Activated CD4-positive, alpha-beta memory T cell treated with anti-CD3 and anti-CD28 coated beads, Interleukin-2, amount 10 ng/mL, durations not matched to agents 7 days and 5 days (primary cell): ENCODE data around the gene ITPRIPL2. TPM values are rescaled to one million over a fixed set of nuclear protein-coding genes. Genes with fewer than 3 reads are reported as not detected.

Experiments
- CTCF ChIA-PET: fragments of 350-600 bp; sonication (Branson Sonifier 250); formaldehyde crosslinking; loops from one replicate; lab custom pipeline; 2021; ENCODE audit warnings: antibody characterized with exemption, inconsistent platforms; lab: Charles Lee
- POLR2A ChIA-PET: fragments of 350-600 bp; sonication (Branson Sonifier 250); formaldehyde crosslinking; loops from one replicate; lab custom pipeline; 2021; ENCODE audit warnings: antibody characterized with exemption; lab: Charles Lee
- DNase-seq: peaks from one replicate; pipeline ENCODE4 v3.0.0-alpha.2; 2020
- H3K27ac Mint-ChIP-seq: one replicate; pipeline ENCODE4 v1.8.0; 2021; ENCODE audit warnings: mild to moderate bottlenecking, mixed read lengths
- H3K27me3 Mint-ChIP-seq: one replicate; pipeline ENCODE4 v1.8.0; 2021; ENCODE audit warnings: mixed read lengths
- H3K36me3 Mint-ChIP-seq: one replicate; pipeline ENCODE4 v1.8.0; 2021; ENCODE audit warnings: low read depth, mixed read lengths
- H3K4me1 Mint-ChIP-seq: one replicate; pipeline ENCODE4 v1.8.0; 2021; ENCODE audit warnings: mixed read lengths
- H3K4me3 Mint-ChIP-seq: one replicate; pipeline ENCODE4 v1.8.0; 2021; ENCODE audit warnings: mild to moderate bottlenecking, mixed read lengths
- H3K9me3 Mint-ChIP-seq: one replicate; pipeline ENCODE4 v1.8.0; 2021; ENCODE audit warnings: mixed read lengths
- total RNA-seq, 2 experiments: library from RNA; stranded (reverse); gene quantifications; one replicate each; pipeline ENCODE4 v1.2.3, GENCODE V29; 2021

ITPRIPL2 gene
- 10 to 100 TPM; 11.1 to 11.2 TPM for total RNA-seq

DNA sequence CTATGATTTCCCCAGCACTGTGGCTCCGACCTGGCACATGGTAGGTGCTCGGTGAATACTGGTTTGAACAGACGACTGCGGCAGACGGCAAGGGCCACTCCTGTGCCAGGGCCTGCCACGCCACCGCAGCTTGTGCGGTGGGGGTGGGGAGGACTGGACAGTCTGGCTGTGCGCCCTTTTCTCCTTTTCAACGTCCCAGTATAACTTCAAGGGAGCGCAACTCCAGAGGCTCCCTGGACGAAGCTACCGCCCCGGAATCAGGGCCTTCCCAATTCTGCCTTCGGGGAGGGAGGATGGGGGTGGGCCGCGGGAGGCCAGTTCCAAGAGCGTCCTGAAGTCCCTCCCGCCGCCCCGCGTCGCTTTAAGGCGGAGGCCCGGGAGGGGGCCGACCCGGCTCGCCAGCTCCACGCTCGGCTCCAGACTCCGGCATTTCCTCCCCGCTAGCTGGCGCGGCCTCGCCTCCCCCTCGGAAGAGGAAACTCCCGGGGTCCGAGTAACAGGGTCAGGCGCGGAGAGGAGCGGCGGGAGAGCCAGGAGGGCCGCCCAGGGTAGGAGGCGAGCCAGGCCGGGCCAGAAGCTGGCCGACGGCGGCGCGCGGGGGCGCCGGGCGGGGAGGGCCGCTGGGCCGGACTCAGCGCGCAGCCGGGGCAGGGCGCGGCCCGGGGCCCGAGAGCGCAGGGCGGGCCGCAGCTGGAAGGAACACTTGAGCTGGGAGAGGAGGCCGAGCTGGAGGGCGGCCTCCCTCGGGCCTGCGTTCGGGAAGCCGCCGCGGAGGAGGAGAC, at the start of gene ITPRIPL2:
ITPRIPL2 (plus strand) TSS at position 388 of the 782 bp plus-strand sequence. CDS start 498 bp downstream, outside the sequence.
- POLR2A ChIA-PET: interaction anchor here (1.0 to 2.5 kb wide), 5 partner anchors 13 to 410 kb away, joined by 3 to 10 read pairs (median 6); partner anchors contain the start of genes CCP110 and COQ7
- Mint-ChIP-seq H3K27me3 (peaks cover 12% of the 10 kb centered on the region), H3K4me3 (peak within 1 kb of the TSS; percentile 77), H3K36me3 (peaks cover 5% of the 10 kb centered on the region), H3K9me3 (no peaks in the 10 kb centered on the region), H3K4me1 (peaks cover 40% of the 10 kb centered on the region), H3K27ac (peak within 1 kb of the TSS; percentile 72)
- DNase-seq: peak; percentile 38
- CTCF ChIA-PET: interaction anchor here (2.8 kb wide), 1 partner anchor 28 kb away, joined by 9 read pairs; no protein-coding TSS in a partner anchor

DNA sequence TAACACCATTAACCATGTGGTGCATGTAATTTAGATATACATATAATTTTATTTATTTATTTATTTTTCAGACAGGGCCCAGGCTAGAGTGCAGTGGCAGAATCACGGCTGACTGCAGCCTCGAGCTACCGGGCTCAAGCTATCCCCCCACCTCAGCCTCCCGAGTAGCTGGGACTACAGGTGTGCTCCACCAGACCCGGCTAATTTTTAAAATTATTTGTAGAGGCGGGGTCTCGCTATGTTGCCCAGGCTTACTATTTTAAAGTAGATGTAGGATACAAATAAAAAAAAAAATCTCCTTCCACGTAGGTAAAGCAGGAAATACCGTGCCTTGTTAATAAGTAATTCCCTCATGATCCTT, 46.8 kb upstream of the ITPRIPL2 start:
- no peaks in the 10 kb centered on the region for H3K36me3 Mint-ChIP-seq
- H3K4me3 Mint-ChIP-seq: peak overlapping the region; percentile 82
- peak overlapping the region; percentile 98 for H3K27ac Mint-ChIP-seq
- H3K27me3 Mint-ChIP-seq: peaks cover 3% of the 10 kb centered on the region
- H3K4me1 Mint-ChIP-seq: peaks cover 19% of the 10 kb centered on the region
- DNase-seq: no peak
- ChIA-PET POLR2A (interaction anchor here (0.9 to 1.6 kb wide), 8 partner anchors 45 to 488 kb away, joined by 3 to 6 read pairs (median 4); partner anchors contain the start of genes ARL6IP1, CCP110, ITPRIPL2 and RPS15A), CTCF (interaction anchor here (1.0 to 1.2 kb wide), 2 partner anchors 19 to 489 kb away, joined by 3 to 9 read pairs; partner anchors contain the start of gene VPS35L)
- no peaks in the 10 kb centered on the region for H3K9me3 Mint-ChIP-seq

DNA sequence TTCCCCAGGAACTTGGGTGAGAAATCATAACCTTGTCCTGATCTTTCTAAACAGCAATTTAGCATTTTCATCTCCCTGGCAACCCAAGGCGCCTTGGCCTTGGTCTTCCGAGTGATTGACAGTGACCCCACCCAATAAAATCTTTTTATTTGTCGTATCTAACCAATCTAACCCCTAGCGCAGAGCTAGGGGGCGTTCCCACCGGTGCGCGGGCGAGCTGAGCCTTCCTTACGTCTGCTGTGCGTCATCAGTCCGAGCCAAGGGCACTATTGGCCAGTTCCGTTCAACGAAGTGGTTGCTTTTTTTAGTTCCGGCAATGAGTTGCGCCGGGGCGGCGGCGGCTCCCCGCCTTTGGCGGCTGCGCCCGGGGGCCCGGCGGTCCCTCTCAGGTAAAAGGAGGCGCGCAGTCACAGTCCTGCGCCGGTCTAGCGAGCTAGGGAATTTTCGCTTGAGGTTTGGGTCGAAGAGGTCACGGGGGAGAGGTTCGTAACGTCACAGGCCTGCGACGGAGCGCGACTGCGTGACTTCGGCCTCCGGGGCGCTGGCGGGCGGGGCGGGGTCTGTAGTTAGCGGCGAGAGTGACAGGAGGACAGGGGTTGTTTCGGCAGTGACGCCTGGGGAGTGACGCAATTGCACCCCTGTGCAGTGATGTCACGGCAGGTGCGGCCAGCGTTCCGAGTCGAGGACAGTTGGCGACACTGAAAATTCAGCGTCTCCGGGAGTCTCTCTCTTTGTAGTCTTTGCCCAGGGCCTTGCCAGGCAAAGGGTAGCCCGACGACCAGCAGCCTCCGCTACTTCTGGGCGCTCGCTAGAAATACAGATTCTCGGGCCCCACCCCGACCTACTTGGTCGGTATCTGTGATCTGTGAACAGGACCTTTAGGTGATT, 46.2 kb upstream of the ITPRIPL2 start, which contains the start of gene COQ7:
COQ7 (plus strand) TSS at position 266 of the 888 bp plus-strand sequence; CDS start at position 317, 51 bp downstream.
- POLR2A ChIA-PET: interaction anchor here (0.6 to 1.6 kb wide), 9 partner anchors 45 to 488 kb away, joined by 3 to 6 read pairs (median 5); partner anchors contain the start of genes ARL6IP1, CCP110, ITPRIPL2 and RPS15A
- Mint-ChIP-seq H3K4me1 (peaks cover 19% of the 10 kb centered on the region), H3K9me3 (no peaks in the 10 kb centered on the region), H3K4me3 (peak within 1 kb of the TSS; percentile 82), H3K36me3 (peaks cover 2% of the 10 kb centered on the region), H3K27ac (peak within 1 kb of the TSS; percentile 98), H3K27me3 (peaks cover 3% of the 10 kb centered on the region)
- peak; percentile 99 for DNase-seq
- CTCF ChIA-PET: interaction anchor here (1.0 to 1.2 kb wide), 2 partner anchors 18 to 488 kb away, joined by 3 to 9 read pairs; partner anchors contain the start of gene VPS35L

DNA sequence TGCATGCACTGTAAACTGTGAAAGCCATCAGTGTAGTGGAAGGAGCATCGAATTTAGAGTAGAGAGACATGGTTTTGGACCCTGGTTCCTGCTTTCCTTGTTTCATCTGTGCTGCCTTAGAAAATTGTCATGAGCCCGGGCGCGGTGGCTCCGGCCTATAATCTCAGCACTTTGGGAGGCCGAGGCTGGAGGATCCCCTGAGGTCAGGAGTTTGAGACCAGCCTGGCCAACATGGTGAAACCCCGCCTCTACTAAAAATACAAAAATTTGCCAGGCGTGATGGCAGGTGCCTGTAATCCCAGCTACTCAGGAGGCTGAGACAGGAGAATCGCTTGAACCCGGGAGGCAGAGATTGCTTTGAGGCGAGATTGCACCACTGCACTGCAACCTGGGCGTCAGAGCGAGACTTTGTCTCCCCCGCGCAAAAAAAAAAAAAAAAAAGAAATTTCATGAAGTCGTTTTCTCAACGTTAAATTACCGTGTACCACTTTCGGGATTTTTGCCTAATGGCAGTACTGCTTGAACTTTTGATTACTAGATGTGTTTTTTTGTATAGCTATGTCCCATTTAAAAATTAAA, 45.4 kb upstream of the ITPRIPL2 start:
- Mint-ChIP-seq H3K27ac (peak overlapping the region; percentile 98), H3K36me3 (peaks cover 2% of the 10 kb centered on the region), H3K4me3 (peak overlapping the region; percentile 82), H3K4me1 (peaks cover 19% of the 10 kb centered on the region), H3K9me3 (no peaks in the 10 kb centered on the region), H3K27me3 (peaks cover 2% of the 10 kb centered on the region)
- ChIA-PET CTCF (interaction anchor here (0.7 to 1.7 kb wide), 5 partner anchors 17 to 487 kb away, joined by 3 to 9 read pairs (median 4); partner anchors contain the start of genes ARL6IP1 and VPS35L), POLR2A (interaction anchor here (0.6 to 1.6 kb wide), 9 partner anchors 10 to 445 kb away, joined by 3 to 6 read pairs (median 4); partner anchors contain the start of genes ARL6IP1, ITPRIPL2 and RPS15A)
- no peak for DNase-seq

DNA sequence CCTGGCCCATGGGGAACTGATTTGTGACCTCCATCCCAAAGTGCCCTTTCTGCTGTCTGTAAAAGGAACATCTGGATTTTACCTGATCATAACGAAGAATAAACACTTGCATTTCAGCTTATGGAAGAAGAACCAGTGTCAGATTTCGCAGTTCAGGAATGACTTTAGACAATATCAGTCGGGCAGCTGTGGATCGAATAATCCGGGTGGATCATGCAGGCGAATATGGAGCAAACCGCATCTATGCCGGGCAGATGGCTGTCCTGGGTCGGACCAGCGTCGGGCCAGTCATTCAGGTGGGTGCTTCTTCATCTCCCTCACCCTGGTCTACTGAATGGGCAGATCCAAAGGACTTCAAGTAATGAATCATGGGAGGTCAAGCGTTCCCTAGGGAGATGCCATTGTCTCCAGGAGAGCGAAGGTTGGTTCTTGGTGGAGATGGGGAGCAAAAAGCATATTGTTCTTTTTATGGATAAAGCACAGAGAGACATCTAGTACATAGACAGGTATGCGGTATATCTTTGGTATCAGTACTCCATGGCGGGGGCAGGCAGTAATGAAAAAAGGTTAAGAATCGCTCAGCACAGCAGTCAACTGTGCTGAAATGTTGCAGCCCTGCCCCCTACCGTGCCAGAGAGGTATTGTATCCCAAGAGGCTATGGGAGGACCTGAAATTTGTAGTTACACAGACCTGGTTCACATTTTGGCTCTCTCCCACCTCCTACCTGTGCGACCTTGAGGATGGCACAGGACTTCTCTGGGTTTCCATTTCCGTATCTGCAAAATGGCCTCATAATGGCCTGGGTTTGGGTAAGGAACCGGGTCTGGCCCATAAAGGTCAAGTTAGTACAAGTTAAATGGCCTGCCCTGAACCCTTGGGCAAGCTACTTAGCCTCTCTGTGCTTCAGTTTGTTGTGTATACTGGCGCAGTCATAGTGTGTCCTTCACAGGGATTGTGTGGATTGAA, 41.7 kb upstream of the ITPRIPL2 start:
- peak; percentile 69 for DNase-seq
- Mint-ChIP-seq H3K4me1 (peaks cover 15% of the 10 kb centered on the region), H3K27ac (no peak overlapping the region), H3K4me3 (no peak overlapping the region), H3K27me3 (no peaks in the 10 kb centered on the region), H3K36me3 (peaks cover 8% of the 10 kb centered on the region), H3K9me3 (no peaks in the 10 kb centered on the region)
- ChIA-PET POLR2A (interaction anchor here (0.6 kb wide), 1 partner anchor 12 kb away, joined by 3 read pairs; no protein-coding TSS in a partner anchor), CTCF (interaction anchor here (0.6 to 1.4 kb wide), 3 partner anchors 14 to 847 kb away, joined by 3 to 5 read pairs (median 3); no protein-coding TSS in a partner anchor)

DNA sequence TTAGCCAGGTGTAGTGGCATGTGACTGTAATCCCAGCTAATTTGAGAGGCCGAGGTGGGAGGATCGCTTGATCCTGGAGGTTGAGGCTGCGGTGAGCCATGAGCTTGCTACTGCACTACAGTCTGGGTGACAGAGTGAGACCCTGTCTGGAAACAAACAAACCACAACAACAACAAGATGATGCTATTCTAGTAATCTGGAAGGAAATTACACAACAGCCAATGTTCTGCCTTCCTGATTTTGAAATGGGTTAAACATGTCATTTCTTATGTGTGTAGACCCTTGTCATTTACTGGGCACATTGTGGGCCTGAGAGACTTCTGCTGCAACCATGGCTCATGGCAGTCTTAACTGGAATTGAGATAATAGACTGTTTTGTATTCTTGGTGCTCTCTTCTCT, 40.4 kb upstream of the ITPRIPL2 start:
- Mint-ChIP-seq H3K4me3 (no peak overlapping the region), H3K9me3 (no peaks in the 10 kb centered on the region), H3K4me1 (peaks cover 7% of the 10 kb centered on the region), H3K36me3 (peaks cover 11% of the 10 kb centered on the region), H3K27ac (no peak overlapping the region), H3K27me3 (no peaks in the 10 kb centered on the region)
- DNase-seq: no peak
- ChIA-PET POLR2A (no interaction called here), CTCF (interaction anchor here (1.4 kb wide), 1 partner anchor 104 kb away, joined by 5 read pairs; no protein-coding TSS in a partner anchor)

DNA sequence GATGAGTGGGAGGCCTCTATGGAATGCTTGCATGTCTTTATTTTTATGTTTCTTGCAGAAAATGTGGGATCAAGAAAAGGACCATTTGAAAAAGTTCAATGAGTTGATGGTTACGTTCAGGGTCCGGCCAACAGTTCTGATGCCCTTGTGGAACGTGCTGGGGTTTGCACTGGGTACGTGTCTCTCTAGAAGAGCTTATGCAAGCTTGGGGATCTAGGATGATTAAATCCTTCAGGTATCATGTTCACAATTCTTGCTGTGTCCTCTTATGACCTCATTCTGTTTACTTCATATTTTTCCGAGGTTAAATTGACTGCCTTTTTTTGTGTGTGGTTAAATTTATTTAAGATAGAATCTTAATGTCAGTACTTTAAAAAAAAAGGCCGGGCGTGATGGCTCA, 39.9 kb upstream of the ITPRIPL2 start:
- peaks cover 4% of the 10 kb centered on the region for H3K4me1 Mint-ChIP-seq
- H3K9me3 Mint-ChIP-seq: no peaks in the 10 kb centered on the region
- no peaks in the 10 kb centered on the region for H3K27me3 Mint-ChIP-seq
- POLR2A ChIA-PET: no interaction called here
- no peak overlapping the region for H3K4me3 Mint-ChIP-seq
- DNase-seq: no peak
- no peak overlapping the region for H3K27ac Mint-ChIP-seq
- CTCF ChIA-PET: interaction anchor here (1.0 kb wide), 2 partner anchors 12 to 91 kb away, joined by 3 to 4 read pairs; partner anchors contain the start of gene TMC7
- H3K36me3 Mint-ChIP-seq: peaks cover 15% of the 10 kb centered on the region

DNA sequence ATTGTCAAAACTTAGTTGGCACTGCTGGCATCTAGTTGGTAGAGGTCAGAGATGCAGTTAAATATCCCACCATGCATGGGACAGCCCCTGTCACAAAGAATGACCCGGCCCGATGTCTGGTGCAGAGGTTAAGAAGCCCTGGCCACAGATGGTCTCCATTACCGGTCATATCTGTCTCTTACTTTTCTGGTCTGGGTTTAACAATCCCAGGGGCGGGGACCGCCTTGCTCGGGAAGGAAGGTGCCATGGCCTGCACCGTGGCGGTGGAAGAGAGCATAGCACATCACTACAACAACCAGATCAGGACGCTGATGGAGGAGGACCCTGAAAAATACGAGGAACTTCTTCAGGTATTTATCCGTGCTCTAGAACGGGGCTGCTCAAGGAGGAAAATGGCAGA, 38.3 kb upstream of the ITPRIPL2 start:
- ChIA-PET CTCF (interaction anchor here (1.0 kb wide), 1 partner anchor 77 kb away, joined by 3 read pairs; no protein-coding TSS in a partner anchor), POLR2A (no interaction called here)
- Mint-ChIP-seq H3K27ac (no peak overlapping the region), H3K36me3 (peaks cover 17% of the 10 kb centered on the region), H3K9me3 (no peaks in the 10 kb centered on the region), H3K27me3 (no peaks in the 10 kb centered on the region), H3K4me3 (no peak overlapping the region), H3K4me1 (no peaks in the 10 kb centered on the region)
- DNase-seq: no peak

DNA sequence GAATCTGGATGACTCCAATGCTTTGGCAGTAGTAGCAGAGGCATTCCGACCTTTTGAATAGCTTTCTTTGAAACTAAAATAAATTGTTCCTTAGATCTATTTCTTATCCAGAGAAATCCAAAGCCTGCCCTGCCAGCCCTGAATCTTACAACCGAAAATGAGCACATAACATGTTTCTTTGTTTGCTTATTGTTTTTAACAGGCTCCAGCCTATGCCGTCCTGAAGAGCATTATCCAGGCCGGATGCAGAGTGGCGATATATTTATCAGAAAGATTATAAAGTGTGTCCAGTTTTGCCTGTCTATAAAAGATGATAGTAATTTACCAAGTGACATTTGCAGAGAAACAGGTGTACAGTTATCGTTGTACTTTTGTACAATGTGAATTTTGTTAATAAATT, 35.9 kb upstream of the ITPRIPL2 start:
- H3K9me3 Mint-ChIP-seq: no peaks in the 10 kb centered on the region
- H3K36me3 Mint-ChIP-seq: peaks cover 28% of the 10 kb centered on the region
- H3K4me3 Mint-ChIP-seq: no peak overlapping the region
- CTCF ChIA-PET: no interaction called here
- DNase-seq: no peak
- H3K27ac Mint-ChIP-seq: no peak overlapping the region
- H3K4me1 Mint-ChIP-seq: no peaks in the 10 kb centered on the region
- POLR2A ChIA-PET: no interaction called here
- no peaks in the 10 kb centered on the region for H3K27me3 Mint-ChIP-seq

DNA sequence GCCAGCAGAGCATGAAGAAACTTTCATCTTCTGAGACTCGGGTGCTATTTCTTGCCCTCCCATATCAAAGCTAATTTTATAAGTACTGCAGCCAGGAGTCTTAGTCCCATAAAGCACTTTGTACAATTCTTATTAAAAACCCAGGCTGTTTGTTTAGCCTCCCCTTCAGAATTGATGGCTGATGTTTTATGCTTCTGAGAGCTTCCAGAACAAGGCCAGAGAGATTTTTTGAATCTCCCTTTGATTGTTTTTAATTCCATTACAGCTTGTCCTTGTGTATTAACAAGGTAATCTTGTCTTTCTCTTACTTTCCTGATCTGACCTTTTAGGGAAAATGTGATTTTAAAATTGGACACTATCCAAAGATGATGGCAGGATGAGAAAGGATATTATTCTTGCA, 30.1 kb upstream of the ITPRIPL2 start:
- Mint-ChIP-seq H3K36me3 (peaks cover 18% of the 10 kb centered on the region), H3K4me3 (no peak overlapping the region), H3K27me3 (peaks cover 9% of the 10 kb centered on the region), H3K27ac (no peak overlapping the region), H3K4me1 (peaks cover 7% of the 10 kb centered on the region), H3K9me3 (no peaks in the 10 kb centered on the region)
- POLR2A ChIA-PET: no interaction called here
- DNase-seq: no peak
- CTCF ChIA-PET: interaction anchor here (4.4 kb wide), 1 partner anchor 96 kb away, joined by 89 read pairs; no protein-coding TSS in a partner anchor

DNA sequence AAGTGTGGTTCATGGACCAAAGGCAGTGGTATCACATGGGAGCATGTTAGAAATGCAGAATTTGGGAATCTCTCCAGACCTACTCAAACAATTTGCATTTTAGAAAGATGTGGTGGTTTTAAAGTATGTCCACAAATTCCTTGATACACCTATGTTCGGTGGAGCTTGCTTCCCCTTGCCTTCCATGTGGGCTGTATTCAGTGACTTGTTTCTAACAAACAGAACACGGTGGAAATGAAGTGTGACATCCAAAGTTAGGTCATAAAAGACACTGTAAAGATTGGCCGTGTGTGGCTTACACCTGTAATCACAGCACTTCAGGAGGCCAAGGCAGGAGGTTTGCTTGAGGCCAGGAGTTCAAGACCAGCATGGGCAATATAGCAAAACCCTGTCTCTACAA, 29.6 kb upstream of the ITPRIPL2 start:
- DNase-seq: no peak
- Mint-ChIP-seq H3K9me3 (no peaks in the 10 kb centered on the region), H3K36me3 (peaks cover 13% of the 10 kb centered on the region), H3K4me3 (no peak overlapping the region), H3K4me1 (peaks cover 7% of the 10 kb centered on the region), H3K27ac (no peak overlapping the region), H3K27me3 (peaks cover 9% of the 10 kb centered on the region)
- ChIA-PET CTCF (interaction anchor here (1.4 to 4.4 kb wide), 2 partner anchors 23 to 96 kb away, joined by 4 to 89 read pairs; no protein-coding TSS in a partner anchor), POLR2A (no interaction called here)
